Brain microvascular endothelial cell (primary cell): Measurements from ENCODE around the gene ADAM12.

Experiments
- DNase-seq: peaks from one replicate; pipeline ENCODE4 v3.0.0-alpha.2; 2020
- H3K27ac ChIP-seq: fragments of 250-450 bp; sonication (Bioruptor Pico); 2 replicates; pipeline ENCODE4 v1.5.1; 2020; ENCODE audit warnings: mild to moderate bottlenecking, moderate library complexity
- H3K27me3 ChIP-seq: fragments of 250-450 bp; sonication (Bioruptor Pico); replicated peaks from 2 replicates; pipeline ENCODE4 v1.5.1; 2020; ENCODE audit warnings: mild to moderate bottlenecking
- H3K36me3 ChIP-seq: fragments of 250-450 bp; sonication (Bioruptor Pico); replicated peaks from 2 replicates; pipeline ENCODE4 v1.5.1; 2020; ENCODE audit warnings: mild to moderate bottlenecking
- H3K4me3 ChIP-seq: 2 replicates; pipeline ENCODE4 v1.5.1; 2011; ENCODE audit warnings: low read depth, mild to moderate bottlenecking, control low read depth, low read length, moderate library complexity
- CTCF ChIP-seq: IDR thresholded peaks from 2 replicates; pipeline ENCODE4 v1.5.1; 2011; ENCODE audit warnings: low read depth, mild to moderate bottlenecking, moderate library complexity, low read length, control low read depth, inconsistent platforms; ENCODE audit errors: missing control alignments
- in situ Hi-C: cut with HindIII; loops from 2 replicates; pipeline ENCODE4 v1.10.0; 2017; ENCODE audit warnings: low sequenced_read_pairs, low pct_ligation_motif_present

The ADAM12 gene

GRCh38 chr10:126147866-126148587 is 240.2 kb downstream of the ADAM12 start:
- Histone ChIP-seq H3K36me3 (no peaks in the 10 kb centered on the region), H3K27me3 (no peaks in the 10 kb centered on the region), H3K4me3 (no peak overlapping the region), H3K27ac (peak overlapping the region; percentile 50)
- in situ Hi-C loops, result no loop called here
- TF ChIP-seq CTCF, result no peak
- peak; percentile 20 for DNase-seq

- no peaks in the 10 kb centered on the region for H3K36me3 ChIP-seq
- DNase-seq, result no peak
- in situ Hi-C loops, result no loop called here
- H3K4me3 ChIP-seq, result no peak overlapping the region
- TF ChIP-seq CTCF, result no peak
- H3K27ac ChIP-seq, result no peak overlapping the region
- H3K27me3 ChIP-seq, result no peaks in the 10 kb centered on the region
These were observed 241.5 kb downstream of the ADAM12 start for GRCh38 chr10:126146771-126147170.

DNA sequence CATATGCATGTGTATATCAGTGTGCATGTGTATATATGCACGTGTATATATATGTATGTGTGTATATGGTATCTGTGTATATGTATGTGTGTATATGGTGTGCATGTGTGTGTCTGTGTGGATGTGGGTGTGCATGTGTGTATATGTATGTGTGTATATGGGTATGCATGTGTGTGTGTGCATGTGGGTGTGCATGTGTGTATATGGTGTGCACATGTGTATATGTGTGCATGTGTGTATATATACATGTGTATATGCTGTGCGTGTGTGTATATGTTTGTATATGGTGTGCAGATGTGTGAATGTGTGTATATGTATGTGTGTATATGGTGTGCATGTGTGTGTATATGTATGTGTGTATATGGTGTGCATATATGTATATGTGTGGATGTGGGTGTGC is 245.2 kb downstream of the ADAM12 start:
- no peaks in the 10 kb centered on the region for H3K36me3 ChIP-seq
- H3K27ac ChIP-seq, result no peak overlapping the region
- no peak overlapping the region for H3K4me3 ChIP-seq
- in situ Hi-C loops, result no loop called here
- no peak for DNase-seq
- TF ChIP-seq CTCF, result no peak
- H3K27me3 ChIP-seq, result no peaks in the 10 kb centered on the region

- in situ Hi-C loops, result no loop called here
- DNase-seq, result no peak
- Histone ChIP-seq H3K27ac (no peak overlapping the region), H3K4me3 (no peak overlapping the region), H3K27me3 (no peaks in the 10 kb centered on the region), H3K36me3 (no peaks in the 10 kb centered on the region)
- TF ChIP-seq CTCF, result no peak
These were observed 247.5 kb downstream of the ADAM12 start for GRCh38 chr10:126140746-126141273.

GRCh38 chr10:126137562-126138221 is 250.6 kb downstream of the ADAM12 start:
- H3K36me3 ChIP-seq, result no peaks in the 10 kb centered on the region
- H3K27ac ChIP-seq, result no peak overlapping the region
- DNase-seq, result peak; percentile 48
- in situ Hi-C loops, result no loop called here
- no peaks in the 10 kb centered on the region for H3K27me3 ChIP-seq
- TF ChIP-seq CTCF, result no peak
- no peak overlapping the region for H3K4me3 ChIP-seq
